ENCODE data around the gene PITPNC1.
"Not testable (repeated sequence)": the region's sequence is repeated elsewhere in the genome, so short reads cannot be mapped to it uniquely, and the experiment has no call there.

The PITPNC1 gene

GRCh38 chr17:67482764-67483163 lies 105.7 kb downstream of the PITPNC1 start:
- DNase-seq (ENCODE audit: low read depth in 4 of 4, low spot score in 1 of 4): no peak

- DNase-seq (ENCODE audit: low read depth in 4 of 4, low spot score in 1 of 4): no peak
Measured at GRCh38 chr17:67484261-67484660, 107.2 kb downstream of the PITPNC1 start.

GRCh38 chr17:67485666-67486065 lies 108.6 kb downstream of the PITPNC1 start:
- no peak for DNase-seq (ENCODE audit: low read depth in 4 of 4, low spot score in 1 of 4)

GRCh38 chr17:67487506-67487905 lies 110.4 kb downstream of the PITPNC1 start:
- no peak for DNase-seq (ENCODE audit: low read depth in 4 of 4, low spot score in 1 of 4)

GRCh38 chr17:67488161-67488560 lies 111.1 kb downstream of the PITPNC1 start:
- DNase-seq (ENCODE audit: low read depth in 4 of 4, low spot score in 1 of 4): no peak

- DNase-seq (ENCODE audit: low read depth in 4 of 4, low spot score in 1 of 4): no peak
Measured at GRCh38 chr17:67488768-67489167, 111.7 kb downstream of the PITPNC1 start.

- DNase-seq (ENCODE audit: low read depth in 4 of 4, low spot score in 1 of 4): no peak
Measured at GRCh38 chr17:67489273-67489672, 112.2 kb downstream of the PITPNC1 start.

GRCh38 chr17:67490471-67490870 lies 113.4 kb downstream of the PITPNC1 start:
- DNase-seq (ENCODE audit: low read depth in 4 of 4, low spot score in 1 of 4): no peak

GRCh38 chr17:67491009-67491680 lies 114.1 kb downstream of the PITPNC1 start:
- no peak for DNase-seq (ENCODE audit: low read depth in 4 of 4, low spot score in 1 of 4)

GRCh38 chr17:67491681-67492024 lies 114.6 kb downstream of the PITPNC1 start:
- DNase-seq (ENCODE audit: low read depth in 4 of 4, low spot score in 1 of 4): no peak

- no peak for DNase-seq (ENCODE audit: low read depth in 4 of 4, low spot score in 1 of 4)
Measured at GRCh38 chr17:67492251-67492740, 115.2 kb downstream of the PITPNC1 start.

- DNase-seq (ENCODE audit: low read depth in 4 of 4, low spot score in 1 of 4): no peak
Measured at GRCh38 chr17:67492824-67493517, 115.9 kb downstream of the PITPNC1 start.

GRCh38 chr17:67493812-67494211 lies 116.7 kb downstream of the PITPNC1 start:
- no peak for DNase-seq (ENCODE audit: low read depth in 4 of 4, low spot score in 1 of 4)

- not testable (repeated sequence) for DNase-seq (ENCODE audit: low read depth in 4 of 4, low spot score in 1 of 4)
Measured at GRCh38 chr17:67495534-67495933, 118.5 kb downstream of the PITPNC1 start.

GRCh38 chr17:67496286-67496685 lies 119.2 kb downstream of the PITPNC1 start:
- DNase-seq (ENCODE audit: low read depth in 4 of 4, low spot score in 1 of 4): no peak

- DNase-seq (ENCODE audit: low read depth in 4 of 4, low spot score in 1 of 4): no peak
Measured at GRCh38 chr17:67499685-67500084, 122.6 kb downstream of the PITPNC1 start.

- DNase-seq (ENCODE audit: low read depth in 4 of 4, low spot score in 1 of 4): no peak
Measured at GRCh38 chr17:67500261-67500660, 123.2 kb downstream of the PITPNC1 start.

GRCh38 chr17:67500677-67501300 lies 123.7 kb downstream of the PITPNC1 start:
- DNase-seq (ENCODE audit: low read depth in 4 of 4, low spot score in 1 of 4): no peak

- no peak for DNase-seq (ENCODE audit: low read depth in 4 of 4, low spot score in 1 of 4)
Measured at GRCh38 chr17:67502151-67502550, 125.1 kb downstream of the PITPNC1 start.

- DNase-seq (ENCODE audit: low read depth in 4 of 4, low spot score in 1 of 4): no peak
Measured at GRCh38 chr17:67503184-67503583, 126.1 kb downstream of the PITPNC1 start.

- DNase-seq (ENCODE audit: low read depth in 4 of 4, low spot score in 1 of 4): no peak
Measured at GRCh38 chr17:67503739-67504138, 126.7 kb downstream of the PITPNC1 start.

GRCh38 chr17:67504182-67504581 lies 127.1 kb downstream of the PITPNC1 start:
- no peak for DNase-seq (ENCODE audit: low read depth in 4 of 4, low spot score in 1 of 4)
